Anterior cingulate cortex (tissue), 58 donors: Measurements from ENCODE around the gene SPINDOC.

Source experiments
- DNase-seq, 58 donors: peaks; one replicate each; lab custom pipeline; 2025; lab: John Stamatoyannopoulos, UW

The SPINDOC gene

DNA sequence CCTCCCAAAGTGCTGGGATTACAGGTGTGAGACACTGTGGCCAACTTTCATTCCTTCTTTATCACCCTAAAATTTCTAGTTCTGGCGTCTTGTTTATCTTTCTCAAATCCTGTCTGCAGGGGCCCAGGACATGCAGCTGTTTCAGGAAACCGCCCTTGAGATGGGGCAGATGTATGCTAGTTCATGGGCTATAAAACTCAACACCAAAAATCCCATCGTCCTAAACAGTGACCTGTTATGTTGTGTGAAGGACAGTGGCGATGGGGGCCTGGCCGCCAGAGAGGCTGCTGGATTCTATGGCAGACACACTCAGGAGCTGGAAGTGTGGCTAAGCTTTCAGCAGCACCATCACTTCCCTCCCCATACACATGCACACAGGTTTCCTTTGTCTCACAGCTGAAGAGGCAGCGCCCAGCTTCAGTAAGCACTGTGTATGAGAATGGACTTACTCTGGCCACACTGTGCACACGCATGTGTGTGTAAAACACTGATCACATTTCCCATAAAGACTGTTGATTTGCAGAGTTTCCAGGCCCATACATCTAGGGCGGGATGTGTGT is 62.3 kb downstream of the SPINDOC start:
- peak in 1 of 58 donors; percentile 22 for DNase-seq

DNA sequence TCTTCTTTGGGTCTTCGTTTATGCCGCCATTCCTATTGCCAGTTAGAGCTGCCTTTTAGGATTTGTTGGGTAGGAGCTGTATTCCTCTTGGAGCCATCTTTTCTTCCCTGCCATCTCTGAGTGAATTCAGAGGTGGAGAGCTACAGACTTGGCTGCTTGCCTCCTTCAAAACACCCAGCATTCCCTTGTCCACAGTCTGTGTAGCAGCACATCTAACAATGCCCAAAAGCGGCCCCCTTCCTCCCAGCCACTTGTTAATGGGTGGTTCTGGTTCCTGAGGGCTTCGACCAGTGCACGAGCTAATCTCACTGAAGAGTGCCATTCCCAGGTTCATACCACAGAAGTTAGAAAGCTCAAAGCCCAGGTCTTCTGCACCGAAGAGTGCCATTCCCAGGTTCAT is 63.4 kb downstream of the SPINDOC start:
- peak in 5 of 58 donors; percentile 8 to 27 (median 16) for DNase-seq
